ENCODE results near the gene KAT6B. TPM values are rescaled to one million over a fixed set of nuclear protein-coding genes. Genes with fewer than 3 reads are reported as not detected.

The KAT6B gene
- polyA plus RNA-seq, 2 donors: 4.7 to 6.7 TPM

DNA sequence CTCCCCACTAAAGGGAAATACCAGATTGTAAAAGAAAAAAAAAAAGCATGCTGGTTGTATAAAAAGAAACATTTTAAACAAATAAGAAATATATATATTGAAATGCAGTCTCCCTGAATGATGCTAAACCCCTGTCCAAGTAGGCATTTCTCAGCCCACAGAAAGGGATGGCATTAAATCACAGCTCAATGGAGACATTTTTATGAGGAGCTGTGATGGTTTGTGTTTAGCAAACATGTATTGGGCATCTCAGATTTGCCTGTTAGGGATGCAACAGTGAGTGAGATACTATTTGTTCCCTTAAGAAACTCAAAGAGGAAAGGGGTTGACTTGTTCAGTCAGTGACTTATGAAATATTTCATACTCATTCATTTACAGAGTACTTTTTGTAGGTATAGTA is 51.5 kb downstream of the KAT6B start:
- H3K36me3 ChIP-seq (ENCODE audit: control insufficient read depth in 2 of 2, insufficient read depth in 2 of 2, low read length in 1 of 2): no peaks in the 10 kb centered on the region
- H3K9me3 ChIP-seq (ENCODE audit: control insufficient read depth in 2 of 2, insufficient read depth in 1 of 2, low read depth in 1 of 2, low read length in 1 of 2): no peaks in the 10 kb centered on the region
- H3K27me3 ChIP-seq (ENCODE audit: control insufficient read depth in 1 of 2, insufficient read depth in 2 of 2, low read length in 2 of 2): no peaks in the 10 kb centered on the region
- no peak overlapping the region for H3K27ac ChIP-seq (ENCODE audit: low read depth in 2 of 2, low read length in 1 of 2)
- H3K4me3 ChIP-seq (ENCODE audit: low read depth in 1 of 2, low read length in 2 of 2): no peak overlapping the region
- H3K4me1 ChIP-seq (ENCODE audit: control insufficient read depth in 2 of 2, insufficient read depth in 2 of 2, low read length in 1 of 2): no peaks in the 10 kb centered on the region

DNA sequence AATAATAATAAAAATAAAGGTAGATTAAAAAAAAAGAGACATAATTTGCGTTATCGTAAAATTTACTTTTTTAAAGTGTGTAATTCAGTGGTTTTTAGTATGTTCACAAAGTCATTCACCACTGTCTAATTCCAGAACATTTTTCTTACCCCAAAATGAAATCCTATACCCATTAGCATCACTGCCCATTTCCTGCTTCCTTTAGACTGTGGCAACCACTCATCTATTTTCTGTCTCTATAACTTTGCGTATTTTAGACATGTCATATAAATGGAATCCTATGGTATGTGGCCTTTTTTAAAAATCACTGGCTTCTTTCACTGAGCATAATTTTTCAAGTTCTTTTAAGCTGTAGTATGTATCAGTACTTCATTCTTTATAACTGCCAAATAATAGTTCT is 53.6 kb downstream of the KAT6B start:
- no peaks in the 10 kb centered on the region for H3K27me3 ChIP-seq (ENCODE audit: control insufficient read depth in 1 of 2, insufficient read depth in 2 of 2, low read length in 2 of 2)
- H3K4me1 ChIP-seq (ENCODE audit: control insufficient read depth in 2 of 2, insufficient read depth in 2 of 2, low read length in 1 of 2): no peaks in the 10 kb centered on the region
- no peaks in the 10 kb centered on the region for H3K36me3 ChIP-seq (ENCODE audit: control insufficient read depth in 2 of 2, insufficient read depth in 2 of 2, low read length in 1 of 2)
- no peak overlapping the region for H3K4me3 ChIP-seq (ENCODE audit: low read depth in 1 of 2, low read length in 2 of 2)
- 98% methylated on average over 3 of the region's 3 CpGs for WGBS, 2 donors
- H3K9me3 ChIP-seq (ENCODE audit: control insufficient read depth in 2 of 2, insufficient read depth in 1 of 2, low read depth in 1 of 2, low read length in 1 of 2): no peaks in the 10 kb centered on the region
- no peak overlapping the region for H3K27ac ChIP-seq (ENCODE audit: low read depth in 2 of 2, low read length in 1 of 2)

DNA sequence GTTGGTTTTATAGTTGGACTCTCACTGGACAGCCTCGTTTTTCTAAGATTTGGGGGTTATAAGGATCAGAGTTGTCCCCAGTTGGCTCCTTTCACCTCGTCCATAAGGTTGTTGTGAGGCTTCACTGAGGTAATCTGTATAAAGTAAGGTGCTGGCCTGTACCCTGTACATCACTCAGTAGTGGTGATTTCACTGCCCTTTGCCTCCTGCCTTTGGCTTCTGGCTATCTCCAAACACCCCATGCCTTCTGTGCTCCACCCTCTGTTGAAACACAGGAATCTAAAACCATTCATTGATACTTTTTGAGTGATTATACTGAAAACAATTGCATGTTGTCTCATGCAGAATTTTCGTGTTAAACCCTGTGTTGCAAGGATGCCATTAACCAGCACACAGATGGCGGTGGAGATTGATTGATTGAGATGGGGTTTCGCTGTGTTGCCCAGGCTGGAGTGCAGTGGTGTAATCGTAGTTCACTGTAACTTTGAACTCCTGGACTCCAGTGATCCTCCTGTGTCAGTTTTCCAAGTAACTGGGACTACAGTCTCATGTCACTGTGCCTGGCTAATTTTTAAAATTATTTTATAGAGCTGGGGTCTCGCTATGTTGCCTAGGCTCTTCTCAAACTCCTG is 55.0 kb downstream of the KAT6B start:
- Histone ChIP-seq H3K27me3 (ENCODE audit: control insufficient read depth in 1 of 2, insufficient read depth in 2 of 2, low read length in 2 of 2) (no peaks in the 10 kb centered on the region), H3K4me1 (ENCODE audit: control insufficient read depth in 2 of 2, insufficient read depth in 2 of 2, low read length in 1 of 2) (no peaks in the 10 kb centered on the region), H3K27ac (ENCODE audit: low read depth in 2 of 2, low read length in 1 of 2) (no peak overlapping the region), H3K36me3 (ENCODE audit: control insufficient read depth in 2 of 2, insufficient read depth in 2 of 2, low read length in 1 of 2) (no peaks in the 10 kb centered on the region), H3K4me3 (ENCODE audit: low read depth in 1 of 2, low read length in 2 of 2) (no peak overlapping the region), H3K9me3 (ENCODE audit: control insufficient read depth in 2 of 2, insufficient read depth in 1 of 2, low read depth in 1 of 2, low read length in 1 of 2) (no peaks in the 10 kb centered on the region)
- 86 to 89% methylated on average over 7 of the region's 7 CpGs for WGBS, 2 donors

DNA sequence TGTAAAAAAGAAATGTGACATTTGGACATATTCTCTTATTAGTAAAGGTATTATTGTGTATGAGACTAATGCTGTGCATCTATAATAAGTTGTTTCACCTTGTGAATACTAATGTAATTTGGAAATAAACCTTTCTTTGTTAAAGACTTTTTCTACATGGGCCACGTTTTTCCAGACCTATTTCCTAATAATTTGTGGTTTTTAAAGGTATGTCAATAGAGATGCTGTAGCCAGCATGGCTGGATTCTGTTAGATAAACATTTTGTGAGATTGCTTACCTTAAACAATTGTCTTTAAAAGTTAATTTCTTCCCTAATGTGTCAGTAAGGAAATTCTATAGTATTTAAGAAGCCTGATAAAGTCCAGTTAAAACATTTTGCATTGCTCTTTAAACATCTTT is 56.0 kb downstream of the KAT6B start:
- Histone ChIP-seq H3K27me3 (ENCODE audit: control insufficient read depth in 1 of 2, insufficient read depth in 2 of 2, low read length in 2 of 2) (no peaks in the 10 kb centered on the region), H3K4me3 (ENCODE audit: low read depth in 1 of 2, low read length in 2 of 2) (no peak overlapping the region), H3K36me3 (ENCODE audit: control insufficient read depth in 2 of 2, insufficient read depth in 2 of 2, low read length in 1 of 2) (peaks cover 0 to 2% of the 10 kb centered on the region in 2 donors), H3K27ac (ENCODE audit: low read depth in 2 of 2, low read length in 1 of 2) (no peak overlapping the region), H3K4me1 (ENCODE audit: control insufficient read depth in 2 of 2, insufficient read depth in 2 of 2, low read length in 1 of 2) (no peaks in the 10 kb centered on the region), H3K9me3 (ENCODE audit: control insufficient read depth in 2 of 2, insufficient read depth in 1 of 2, low read depth in 1 of 2, low read length in 1 of 2) (no peaks in the 10 kb centered on the region)
- 28 to 40% methylated on average over 1 of the region's 1 CpG for WGBS, 2 donors

DNA sequence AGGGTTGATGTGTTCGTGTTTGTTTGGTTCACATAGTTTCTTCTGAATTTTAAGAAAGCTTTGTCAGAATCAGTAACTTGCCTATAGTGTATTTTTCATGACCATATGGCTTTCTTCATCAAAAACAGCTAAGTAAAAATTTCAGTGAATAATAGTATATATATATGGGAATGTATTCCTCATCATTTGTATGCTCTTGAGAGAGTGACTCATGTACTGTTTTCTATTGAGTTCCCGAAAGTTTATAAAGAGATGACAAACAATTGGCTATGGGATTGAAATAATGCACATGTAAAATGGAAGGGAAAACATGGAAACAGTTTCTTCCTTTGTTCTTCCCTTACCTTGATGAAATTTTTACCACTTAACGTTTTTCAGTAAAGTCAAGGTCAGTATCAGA is 56.4 kb downstream of the KAT6B start:
- no peak overlapping the region for H3K4me3 ChIP-seq (ENCODE audit: low read depth in 1 of 2, low read length in 2 of 2)
- no peak overlapping the region for H3K27ac ChIP-seq (ENCODE audit: low read depth in 2 of 2, low read length in 1 of 2)
- H3K9me3 ChIP-seq (ENCODE audit: control insufficient read depth in 2 of 2, insufficient read depth in 1 of 2, low read depth in 1 of 2, low read length in 1 of 2): no peaks in the 10 kb centered on the region
- no peaks in the 10 kb centered on the region for H3K4me1 ChIP-seq (ENCODE audit: control insufficient read depth in 2 of 2, insufficient read depth in 2 of 2, low read length in 1 of 2)
- WGBS, 2 donors: 56 to 71% methylated on average over 3 of the region's 3 CpGs
- H3K27me3 ChIP-seq (ENCODE audit: control insufficient read depth in 1 of 2, insufficient read depth in 2 of 2, low read length in 2 of 2): no peaks in the 10 kb centered on the region
- peaks cover 0 to 2% of the 10 kb centered on the region in 2 donors for H3K36me3 ChIP-seq (ENCODE audit: control insufficient read depth in 2 of 2, insufficient read depth in 2 of 2, low read length in 1 of 2)

DNA sequence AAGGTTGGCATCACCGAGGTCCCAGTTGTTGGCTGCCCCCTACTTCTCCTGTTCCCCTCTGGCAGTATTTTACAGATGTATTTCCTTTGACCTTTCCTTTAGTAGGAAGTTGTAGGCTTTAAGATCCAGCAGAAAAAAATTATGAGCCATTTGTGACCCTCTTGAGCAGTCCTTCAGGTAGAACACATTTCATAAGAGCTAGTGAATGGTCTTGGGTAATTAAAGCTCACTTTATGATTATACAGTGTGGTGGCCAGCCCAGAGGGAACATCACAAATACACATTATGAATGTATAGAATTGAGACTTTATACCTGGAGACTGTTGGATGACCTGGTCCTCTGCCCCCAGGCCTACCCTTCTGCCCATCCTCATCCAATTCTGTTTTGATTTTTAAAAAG is 57.0 kb downstream of the KAT6B start:
- Histone ChIP-seq H3K27me3 (ENCODE audit: control insufficient read depth in 1 of 2, insufficient read depth in 2 of 2, low read length in 2 of 2) (no peaks in the 10 kb centered on the region), H3K4me1 (ENCODE audit: control insufficient read depth in 2 of 2, insufficient read depth in 2 of 2, low read length in 1 of 2) (no peaks in the 10 kb centered on the region), H3K4me3 (ENCODE audit: low read depth in 1 of 2, low read length in 2 of 2) (no peak overlapping the region), H3K36me3 (ENCODE audit: control insufficient read depth in 2 of 2, insufficient read depth in 2 of 2, low read length in 1 of 2) (peaks cover 0 to 2% of the 10 kb centered on the region in 2 donors), H3K9me3 (ENCODE audit: control insufficient read depth in 2 of 2, insufficient read depth in 1 of 2, low read depth in 1 of 2, low read length in 1 of 2) (no peaks in the 10 kb centered on the region), H3K27ac (ENCODE audit: low read depth in 2 of 2, low read length in 1 of 2) (no peak overlapping the region)
- WGBS, 2 donors: 84 to 89% methylated on average over 1 of the region's 1 CpG

DNA sequence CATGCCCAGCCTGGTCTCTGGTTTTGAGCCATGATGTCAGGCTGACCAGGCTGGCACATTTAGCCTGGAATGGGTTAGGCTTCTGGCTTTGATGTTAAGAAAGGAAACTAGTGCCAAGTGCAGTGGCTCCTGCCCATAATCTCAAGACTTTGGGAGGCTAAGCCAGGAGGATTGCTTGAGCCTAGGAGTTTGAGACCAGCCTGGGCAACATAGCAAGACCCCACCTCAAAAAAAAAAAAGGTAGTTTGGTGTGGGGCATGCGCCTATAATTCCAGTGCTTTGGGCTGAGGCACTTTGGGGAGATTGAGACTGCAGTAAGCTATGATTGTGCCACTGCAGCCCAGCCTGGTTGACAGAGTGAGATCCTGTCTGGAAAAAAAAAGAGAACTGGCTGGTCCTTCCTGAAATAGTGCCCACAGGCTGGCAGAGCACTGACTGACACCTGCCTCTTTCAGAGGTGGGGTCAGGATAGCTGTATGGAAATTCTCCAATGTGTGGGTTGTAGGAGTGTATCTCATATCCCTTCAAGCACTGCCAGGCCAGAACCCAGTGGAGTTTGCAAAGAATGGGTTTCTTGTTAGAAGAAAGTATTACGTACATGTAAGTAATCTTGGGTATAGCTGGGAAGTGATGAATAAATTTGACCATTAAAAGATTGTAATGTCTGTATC is 61.3 kb downstream of the KAT6B start:
- Histone ChIP-seq H3K9me3 (ENCODE audit: control insufficient read depth in 2 of 2, insufficient read depth in 1 of 2, low read depth in 1 of 2, low read length in 1 of 2) (no peaks in the 10 kb centered on the region), H3K27ac (ENCODE audit: low read depth in 2 of 2, low read length in 1 of 2) (no peak overlapping the region), H3K4me1 (ENCODE audit: control insufficient read depth in 2 of 2, insufficient read depth in 2 of 2, low read length in 1 of 2) (no peaks in the 10 kb centered on the region), H3K4me3 (ENCODE audit: low read depth in 1 of 2, low read length in 2 of 2) (no peak overlapping the region), H3K36me3 (ENCODE audit: control insufficient read depth in 2 of 2, insufficient read depth in 2 of 2, low read length in 1 of 2) (peaks cover 0 to 2% of the 10 kb centered on the region in 2 donors), H3K27me3 (ENCODE audit: control insufficient read depth in 1 of 2, insufficient read depth in 2 of 2, low read length in 2 of 2) (no peaks in the 10 kb centered on the region)
- 83 to 88% methylated on average over 2 of the region's 2 CpGs for WGBS, 2 donors

DNA sequence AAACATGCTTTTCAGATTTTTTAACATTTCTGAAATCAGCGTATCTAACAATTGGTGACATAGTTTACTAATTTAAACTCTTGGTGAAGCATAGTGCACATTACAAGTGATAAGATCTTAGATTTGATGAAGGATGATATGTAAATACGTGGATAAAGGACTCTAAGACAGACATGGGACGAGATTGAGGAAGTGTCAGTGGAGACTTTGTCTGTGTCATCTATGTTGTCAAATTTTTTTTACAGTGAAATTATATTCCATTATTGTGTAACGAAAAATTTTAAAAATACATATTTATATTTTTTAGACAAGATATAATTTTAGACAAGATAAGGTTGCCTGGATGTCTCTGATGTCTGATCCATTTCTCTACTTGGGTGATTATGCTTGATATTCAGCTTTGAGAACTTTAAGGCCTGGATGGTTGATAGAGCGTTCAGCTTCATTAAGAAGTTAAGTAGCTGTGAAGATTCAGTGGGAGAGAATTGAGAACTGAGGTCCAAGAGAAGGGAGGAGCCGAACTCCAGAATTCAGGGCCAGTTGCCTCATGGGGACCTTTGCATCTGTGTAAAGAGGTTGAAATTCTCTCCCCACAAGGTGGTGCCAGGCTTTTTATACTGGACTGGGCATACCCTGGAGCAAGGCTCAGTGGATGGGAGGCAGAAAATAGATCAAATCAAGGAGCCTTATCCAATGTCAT is 62.7 kb downstream of the KAT6B start:
- Histone ChIP-seq H3K27me3 (ENCODE audit: control insufficient read depth in 1 of 2, insufficient read depth in 2 of 2, low read length in 2 of 2) (no peaks in the 10 kb centered on the region), H3K4me3 (ENCODE audit: low read depth in 1 of 2, low read length in 2 of 2) (no peak overlapping the region), H3K36me3 (ENCODE audit: control insufficient read depth in 2 of 2, insufficient read depth in 2 of 2, low read length in 1 of 2) (peaks cover 0 to 5% of the 10 kb centered on the region in 2 donors), H3K4me1 (ENCODE audit: control insufficient read depth in 2 of 2, insufficient read depth in 2 of 2, low read length in 1 of 2) (no peaks in the 10 kb centered on the region), H3K9me3 (ENCODE audit: control insufficient read depth in 2 of 2, insufficient read depth in 1 of 2, low read depth in 1 of 2, low read length in 1 of 2) (no peaks in the 10 kb centered on the region), H3K27ac (ENCODE audit: low read depth in 2 of 2, low read length in 1 of 2) (no peak overlapping the region)
- WGBS, 2 donors: 76 to 77% methylated on average over 6 of the region's 6 CpGs

DNA sequence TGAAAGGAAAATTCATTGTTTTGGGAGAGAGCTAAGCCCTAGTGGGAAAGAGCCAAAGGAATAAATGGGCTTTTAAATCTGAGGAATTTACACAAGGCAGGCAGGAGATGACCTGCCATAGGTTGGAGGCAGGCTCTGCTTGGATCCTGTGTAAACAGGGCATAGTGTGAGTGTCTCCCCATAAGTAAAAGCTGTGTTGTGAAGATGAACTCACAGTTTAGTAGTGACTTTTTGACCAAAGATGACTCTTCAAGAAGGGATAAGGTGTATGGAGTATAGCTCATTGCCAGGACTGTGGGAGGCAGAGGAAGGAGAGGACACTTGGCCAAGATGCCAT is 63.2 kb downstream of the KAT6B start:
- Histone ChIP-seq H3K27ac (ENCODE audit: low read depth in 2 of 2, low read length in 1 of 2) (peak overlapping the region in 1 of 2 donors; percentile 9), H3K4me1 (ENCODE audit: control insufficient read depth in 2 of 2, insufficient read depth in 2 of 2, low read length in 1 of 2) (no peaks in the 10 kb centered on the region), H3K9me3 (ENCODE audit: control insufficient read depth in 2 of 2, insufficient read depth in 1 of 2, low read depth in 1 of 2, low read length in 1 of 2) (no peaks in the 10 kb centered on the region), H3K36me3 (ENCODE audit: control insufficient read depth in 2 of 2, insufficient read depth in 2 of 2, low read length in 1 of 2) (peaks cover 0 to 5% of the 10 kb centered on the region in 2 donors), H3K4me3 (ENCODE audit: low read depth in 1 of 2, low read length in 2 of 2) (no peak overlapping the region), H3K27me3 (ENCODE audit: control insufficient read depth in 1 of 2, insufficient read depth in 2 of 2, low read length in 2 of 2) (no peaks in the 10 kb centered on the region)

DNA sequence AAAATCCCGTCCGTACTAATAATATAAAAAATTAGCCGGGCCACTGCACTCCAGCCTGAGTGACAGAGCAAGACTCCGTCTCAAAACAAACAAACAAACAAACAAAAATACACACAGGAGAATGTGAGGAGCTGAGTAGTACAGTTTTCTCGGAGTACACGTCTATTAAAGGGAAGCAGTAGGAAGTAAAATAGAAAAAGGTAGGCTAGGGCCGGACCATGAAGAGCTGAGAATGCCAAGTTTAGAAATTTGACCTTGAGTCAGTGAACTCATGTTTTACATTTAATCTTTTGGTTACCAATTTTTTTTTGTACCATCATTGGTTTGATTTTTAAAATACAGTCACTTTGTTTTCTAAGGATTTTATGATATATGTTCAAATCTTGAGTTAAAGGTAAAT is 64.1 kb downstream of the KAT6B start:
- 88 to 93% methylated on average over 7 of the region's 7 CpGs for WGBS, 2 donors
- H3K9me3 ChIP-seq (ENCODE audit: control insufficient read depth in 2 of 2, insufficient read depth in 1 of 2, low read depth in 1 of 2, low read length in 1 of 2): no peaks in the 10 kb centered on the region
- H3K27me3 ChIP-seq (ENCODE audit: control insufficient read depth in 1 of 2, insufficient read depth in 2 of 2, low read length in 2 of 2): no peaks in the 10 kb centered on the region
- no peak overlapping the region for H3K27ac ChIP-seq (ENCODE audit: low read depth in 2 of 2, low read length in 1 of 2)
- no peak overlapping the region for H3K4me3 ChIP-seq (ENCODE audit: low read depth in 1 of 2, low read length in 2 of 2)
- H3K4me1 ChIP-seq (ENCODE audit: control insufficient read depth in 2 of 2, insufficient read depth in 2 of 2, low read length in 1 of 2): no peaks in the 10 kb centered on the region
- peaks cover 0 to 5% of the 10 kb centered on the region in 2 donors for H3K36me3 ChIP-seq (ENCODE audit: control insufficient read depth in 2 of 2, insufficient read depth in 2 of 2, low read length in 1 of 2)
